Muscle layer of colon (tissue), 2 donors: ENCODE results near the gene ITPR3.

Source experiments
- H3K27ac ChIP-seq: one replicate; pipeline ENCODE4 v1.7.0; 2013; ENCODE audit warnings: low read depth, mild to moderate bottlenecking, low read length, moderate library complexity
- H3K27me3 ChIP-seq, 2 donors: one replicate each; pipeline ENCODE4 v1.7.0; 2013; ENCODE audit warnings: low read length in 2 of 2, mild to moderate bottlenecking in 2 of 2; ENCODE audit not compliant: insufficient read depth in 2 of 2, control insufficient read depth in 1 of 2
- H3K36me3 ChIP-seq: one replicate; pipeline ENCODE4 v1.7.0; 2013; ENCODE audit warnings: mild to moderate bottlenecking, low read length; ENCODE audit not compliant: insufficient read depth
- H3K4me1 ChIP-seq: one replicate; pipeline ENCODE4 v1.7.0; 2013; ENCODE audit warnings: mild to moderate bottlenecking, low read length; ENCODE audit not compliant: insufficient read depth
- H3K4me3 ChIP-seq, 2 donors: one replicate each; pipeline ENCODE4 v1.7.0; 2013; ENCODE audit warnings: low read length in 2 of 2, low read depth in 1 of 2, mild to moderate bottlenecking in 1 of 2, moderate library complexity in 1 of 2
- H3K9ac ChIP-seq: one replicate; pipeline ENCODE4 v1.7.0; 2013; ENCODE audit warnings: low read length
- H3K9me3 ChIP-seq: one replicate; pipeline ENCODE4 v1.7.0; 2013; ENCODE audit warnings: mild to moderate bottlenecking, low read length
- donor health status: abdominal sarcoma.
- donor health status: Adenocarcinoma of cecum.

Gene ITPR3

DNA sequence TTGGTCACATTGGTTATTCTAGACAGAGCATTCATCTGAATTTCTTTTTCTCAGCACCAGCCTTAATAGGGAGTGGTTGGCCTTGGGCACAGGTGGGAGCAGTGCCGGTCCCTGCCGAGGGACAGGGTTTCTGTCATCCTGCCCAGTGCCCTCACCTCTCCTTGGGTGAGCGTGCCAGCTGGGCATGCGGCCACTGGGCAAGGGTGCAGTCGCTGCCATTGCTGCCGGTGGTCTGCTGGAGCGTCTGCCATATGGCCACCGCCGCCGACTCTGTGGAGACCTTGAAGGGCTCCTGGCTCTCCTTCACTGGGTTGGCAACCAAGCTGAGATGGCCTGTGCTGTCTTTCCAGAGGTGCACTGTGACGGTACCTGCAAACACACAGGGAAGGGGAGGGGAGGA lies 106.8 kb downstream of the ITPR3 start:
- Histone ChIP-seq H3K27ac (no peak overlapping the region), H3K4me1 (peaks cover 7% of the 10 kb centered on the region), H3K9me3 (no peaks in the 10 kb centered on the region), H3K36me3 (no peaks in the 10 kb centered on the region), H3K4me3 (no peak overlapping the region), H3K9ac (no peak overlapping the region), H3K27me3 (no peaks in the 10 kb centered on the region)

- no peaks in the 10 kb centered on the region for H3K36me3 ChIP-seq
- H3K27me3 ChIP-seq = no peaks in the 10 kb centered on the region
- no peaks in the 10 kb centered on the region for H3K9me3 ChIP-seq
- H3K9ac ChIP-seq = no peak overlapping the region
- peaks cover 2% of the 10 kb centered on the region for H3K4me1 ChIP-seq
- H3K27ac ChIP-seq = no peak overlapping the region
- H3K4me3 ChIP-seq = no peak overlapping the region
Measured at GRCh38 chr6:33728438-33728837, 107.3 kb downstream of the ITPR3 start.

GRCh38 chr6:33729059-33729458 lies 107.9 kb downstream of the ITPR3 start:
- H3K9ac ChIP-seq = no peak overlapping the region
- H3K36me3 ChIP-seq = no peaks in the 10 kb centered on the region
- no peaks in the 10 kb centered on the region for H3K27me3 ChIP-seq
- H3K4me1 ChIP-seq = no peaks in the 10 kb centered on the region
- no peak overlapping the region for H3K4me3 ChIP-seq
- H3K27ac ChIP-seq = no peak overlapping the region
- no peaks in the 10 kb centered on the region for H3K9me3 ChIP-seq

- no peaks in the 10 kb centered on the region for H3K36me3 ChIP-seq
- H3K9me3 ChIP-seq = no peaks in the 10 kb centered on the region
- H3K27ac ChIP-seq = no peak overlapping the region
- no peaks in the 10 kb centered on the region for H3K27me3 ChIP-seq
- no peak overlapping the region for H3K4me3 ChIP-seq
- no peaks in the 10 kb centered on the region for H3K4me1 ChIP-seq
- no peak overlapping the region for H3K9ac ChIP-seq
Measured at GRCh38 chr6:33730611-33731010, 109.5 kb downstream of the ITPR3 start.

- no peaks in the 10 kb centered on the region for H3K27me3 ChIP-seq
- no peaks in the 10 kb centered on the region for H3K4me1 ChIP-seq
- no peak overlapping the region for H3K9ac ChIP-seq
- no peak overlapping the region for H3K4me3 ChIP-seq
- no peak overlapping the region for H3K27ac ChIP-seq
- H3K36me3 ChIP-seq = no peaks in the 10 kb centered on the region
- no peaks in the 10 kb centered on the region for H3K9me3 ChIP-seq
Measured at GRCh38 chr6:33731035-33731434, 109.9 kb downstream of the ITPR3 start.

DNA sequence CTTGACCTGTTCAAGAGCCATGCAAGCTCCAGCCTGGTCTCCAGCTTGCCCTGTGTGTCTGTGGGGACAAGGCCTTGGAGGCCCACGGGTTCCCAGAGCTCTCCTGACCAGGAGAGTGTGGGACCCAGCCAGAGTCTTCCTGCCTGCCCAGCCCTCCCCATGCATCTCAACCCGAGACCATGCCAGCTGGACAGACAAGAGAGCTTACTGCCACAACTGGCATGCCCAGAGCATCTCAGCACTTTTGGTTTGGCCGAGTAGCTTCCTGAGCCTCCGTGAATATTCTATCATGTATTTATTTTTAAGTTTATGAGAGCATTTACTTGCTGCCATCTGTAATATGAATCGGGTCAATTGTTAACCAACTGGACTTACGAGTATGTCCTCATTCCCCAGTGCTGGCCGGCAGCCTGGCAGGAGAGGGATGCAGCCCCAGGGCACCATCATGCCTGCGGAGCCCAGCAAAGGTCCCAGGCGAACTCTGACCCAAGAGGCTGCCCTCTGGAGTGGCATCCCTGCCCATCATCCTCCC lies 110.7 kb downstream of the ITPR3 start:
- no peak overlapping the region for H3K9ac ChIP-seq
- H3K9me3 ChIP-seq = no peaks in the 10 kb centered on the region
- H3K27ac ChIP-seq = no peak overlapping the region
- no peak overlapping the region for H3K4me3 ChIP-seq
- H3K27me3 ChIP-seq = no peaks in the 10 kb centered on the region
- no peaks in the 10 kb centered on the region for H3K36me3 ChIP-seq
- H3K4me1 ChIP-seq = no peaks in the 10 kb centered on the region

- no peak overlapping the region for H3K9ac ChIP-seq
- no peaks in the 10 kb centered on the region for H3K27me3 ChIP-seq
- H3K27ac ChIP-seq = no peak overlapping the region
- no peaks in the 10 kb centered on the region for H3K9me3 ChIP-seq
- H3K4me3 ChIP-seq = no peak overlapping the region
- no peaks in the 10 kb centered on the region for H3K36me3 ChIP-seq
- H3K4me1 ChIP-seq = no peaks in the 10 kb centered on the region
Measured at GRCh38 chr6:33732385-33732784, 111.3 kb downstream of the ITPR3 start.

GRCh38 chr6:33732817-33733708 lies 111.9 kb downstream of the ITPR3 start:
- Histone ChIP-seq H3K27ac (no peak overlapping the region), H3K9me3 (no peaks in the 10 kb centered on the region), H3K4me3 (no peak overlapping the region), H3K9ac (no peak overlapping the region), H3K36me3 (no peaks in the 10 kb centered on the region), H3K27me3 (no peaks in the 10 kb centered on the region), H3K4me1 (no peaks in the 10 kb centered on the region)

- H3K9me3 ChIP-seq = no peaks in the 10 kb centered on the region
- H3K27me3 ChIP-seq = no peaks in the 10 kb centered on the region
- H3K9ac ChIP-seq = no peak overlapping the region
- H3K4me1 ChIP-seq = no peaks in the 10 kb centered on the region
- no peaks in the 10 kb centered on the region for H3K36me3 ChIP-seq
- no peak overlapping the region for H3K4me3 ChIP-seq
- H3K27ac ChIP-seq = no peak overlapping the region
Measured at GRCh38 chr6:33733709-33734007, 112.5 kb downstream of the ITPR3 start.

DNA sequence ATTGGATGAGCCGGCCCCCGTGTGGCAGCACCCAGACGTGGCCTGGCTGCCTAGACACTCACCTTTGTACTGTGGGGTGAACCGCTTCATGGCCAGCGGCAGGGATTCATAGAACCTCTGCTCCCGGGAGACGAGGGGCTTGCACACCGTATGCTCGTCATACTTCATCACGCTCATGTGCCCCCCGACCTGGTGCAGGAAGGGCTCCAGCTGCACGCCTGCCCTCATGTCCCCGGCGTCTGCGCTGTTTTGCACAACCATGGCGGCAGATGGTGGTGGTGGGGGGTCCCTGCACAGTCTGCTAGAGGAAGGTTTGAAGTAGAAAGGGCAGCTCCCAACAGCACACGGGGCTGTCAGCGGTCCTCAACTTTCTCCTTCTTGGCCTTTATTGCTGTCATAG lies 114.1 kb downstream of the ITPR3 start:
- H3K4me3 ChIP-seq = no peak overlapping the region
- H3K36me3 ChIP-seq = no peaks in the 10 kb centered on the region

DNA sequence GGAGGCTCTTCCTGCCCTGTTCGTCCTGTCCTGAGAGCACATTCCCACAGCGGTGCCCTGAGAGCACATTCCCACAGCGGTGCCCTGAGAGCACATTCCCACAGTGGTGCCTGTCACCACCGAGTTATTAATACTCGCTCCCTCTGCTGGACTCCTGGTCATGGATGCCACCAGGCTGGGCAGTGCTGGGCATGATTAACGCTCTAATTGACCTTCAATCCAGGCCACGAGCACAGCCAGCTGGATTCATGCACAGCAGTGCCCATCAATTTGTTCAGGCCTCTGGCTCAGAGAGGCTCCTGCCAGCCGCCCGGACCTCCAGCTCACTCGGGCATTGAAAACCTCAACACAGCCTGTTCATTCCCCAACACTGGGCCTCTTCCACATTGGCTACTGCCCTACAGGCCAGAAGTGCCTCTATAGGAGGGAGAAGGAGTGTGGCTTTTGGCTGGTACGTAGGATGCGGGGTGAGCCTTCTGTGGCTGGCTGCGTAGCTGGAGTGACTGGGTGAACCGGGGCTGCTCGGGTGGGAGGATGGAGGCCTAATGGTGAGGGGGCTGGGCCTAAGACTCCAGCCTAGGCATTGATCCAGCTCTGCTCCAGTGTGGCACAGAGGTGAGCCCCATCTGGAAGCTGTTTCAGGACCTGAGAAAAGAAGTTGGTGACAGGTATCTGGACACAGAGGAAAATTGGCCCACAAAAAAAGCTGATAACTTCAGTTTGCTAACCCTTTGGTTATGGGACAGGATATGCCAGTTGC lies 116.3 kb downstream of the ITPR3 start:
- Histone ChIP-seq H3K4me3 (no peak overlapping the region), H3K4me1 (no peaks in the 10 kb centered on the region), H3K36me3 (no peaks in the 10 kb centered on the region), H3K27me3 (no peaks in the 10 kb centered on the region), H3K9ac (no peak overlapping the region), H3K27ac (no peak overlapping the region), H3K9me3 (no peaks in the 10 kb centered on the region)

More for the DNA sequence above, 114.1 kb downstream of the ITPR3 start:
- Histone ChIP-seq H3K27me3 (no peaks in the 10 kb centered on the region), H3K9ac (no peak overlapping the region), H3K27ac (no peak overlapping the region), H3K4me1 (no peaks in the 10 kb centered on the region), H3K9me3 (no peaks in the 10 kb centered on the region)
